NCI-H774 (cell line): ENCODE measurements around the gene GPX8.

Experiments used
- DNase-seq: peaks from one replicate; lab custom pipeline; 2025; lab: John Stamatoyannopoulos, UW

Gene GPX8, protein sequence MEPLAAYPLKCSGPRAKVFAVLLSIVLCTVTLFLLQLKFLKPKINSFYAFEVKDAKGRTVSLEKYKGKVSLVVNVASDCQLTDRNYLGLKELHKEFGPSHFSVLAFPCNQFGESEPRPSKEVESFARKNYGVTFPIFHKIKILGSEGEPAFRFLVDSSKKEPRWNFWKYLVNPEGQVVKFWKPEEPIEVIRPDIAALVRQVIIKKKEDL

DNA sequence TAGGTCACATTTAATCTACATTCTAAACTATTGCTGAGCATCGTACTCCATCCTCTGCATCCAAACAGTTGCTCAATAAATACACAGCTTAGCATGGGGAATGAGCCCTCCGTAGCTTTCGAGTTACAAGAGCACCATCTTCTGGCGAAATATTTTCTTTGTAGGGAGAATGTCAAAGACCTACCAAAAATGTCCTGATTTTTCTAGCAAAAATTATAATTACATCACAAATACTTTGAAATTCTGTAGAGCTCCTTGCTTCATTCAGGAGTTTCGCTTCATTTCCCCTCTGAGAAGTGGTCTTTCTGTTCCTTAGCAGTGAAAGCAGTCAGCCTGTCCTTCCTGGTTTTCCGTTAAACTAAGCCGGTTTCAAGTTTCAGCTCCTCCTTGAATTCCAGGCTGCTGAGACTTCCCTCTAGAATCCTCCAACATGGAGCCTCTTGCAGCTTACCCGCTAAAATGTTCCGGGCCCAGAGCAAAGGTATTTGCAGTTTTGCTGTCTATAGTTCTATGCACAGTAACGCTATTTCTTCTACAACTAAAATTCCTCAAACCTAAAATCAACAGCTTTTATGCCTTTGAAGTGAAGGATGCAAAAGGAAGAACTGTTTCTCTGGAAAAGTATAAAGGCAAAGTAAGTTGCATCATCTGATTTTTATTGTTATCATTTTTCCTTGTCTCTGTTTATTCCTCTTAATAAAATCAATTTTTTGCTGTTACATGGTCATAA, at the start of gene GPX8:
Gene GPX8 (plus strand): TSS at position 409 of the 730 bp plus-strand sequence. CDS start 22 bp downstream, at position 431.
- peak; percentile 27 for DNase-seq

DNA sequence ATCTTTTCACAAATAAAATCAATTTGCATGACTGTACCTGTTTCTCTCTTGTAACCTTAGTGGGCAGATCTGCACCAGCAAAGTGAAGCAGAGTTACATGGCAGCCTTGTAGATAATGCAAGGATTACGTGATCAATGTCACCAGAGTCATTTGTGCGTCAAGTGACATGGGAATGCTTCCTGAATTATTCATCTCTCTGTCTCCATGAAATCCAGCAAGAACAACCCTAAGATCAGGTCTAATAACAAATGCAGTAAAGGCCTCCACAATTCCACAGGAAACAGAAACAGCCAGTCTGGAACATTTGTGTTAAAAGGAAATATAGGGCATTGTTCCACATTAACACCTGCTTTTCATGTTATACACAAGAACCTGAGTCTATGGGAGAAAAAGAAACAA, 49.8 kb upstream of the GPX8 start:
- no peak for DNase-seq

DNA sequence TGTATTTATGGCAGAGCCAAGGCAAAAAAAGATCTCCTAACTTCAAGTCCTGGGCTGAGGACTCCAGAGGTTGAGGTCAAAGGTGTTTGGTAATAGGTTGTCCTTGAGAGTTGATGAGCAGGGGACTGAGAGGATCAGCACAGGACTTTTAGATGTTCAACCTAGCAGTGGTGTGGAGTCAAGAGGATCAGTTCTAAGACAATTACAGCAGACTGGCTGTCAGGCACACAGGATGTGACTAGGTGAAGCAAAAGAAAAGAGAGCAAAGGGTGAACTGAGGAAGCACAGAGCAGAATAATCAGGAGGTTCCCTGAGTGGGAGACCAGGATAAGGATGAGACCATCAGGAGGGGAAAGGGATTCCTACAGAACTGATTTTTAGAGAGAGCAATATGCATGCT, 46.6 kb upstream of the GPX8 start:
- DNase-seq = no peak

DNA sequence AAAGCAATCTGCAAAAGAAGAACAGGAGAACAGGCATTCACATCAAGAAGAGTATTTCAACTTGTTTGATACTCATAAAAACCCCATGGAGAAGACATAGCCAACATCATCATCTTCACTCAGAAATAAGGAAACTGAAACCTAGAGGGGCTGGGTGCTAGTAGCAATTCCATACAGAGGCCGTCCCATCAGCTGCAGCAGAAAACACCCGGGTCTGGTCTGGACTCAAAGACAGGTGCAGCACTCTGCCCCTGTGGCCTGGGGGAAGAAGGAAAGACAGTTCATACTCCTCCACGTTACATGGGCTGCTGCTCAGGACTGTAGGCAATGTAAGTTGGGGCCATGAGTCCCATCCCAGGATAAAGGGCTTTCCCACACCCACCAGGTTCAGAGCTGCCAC, 45.9 kb upstream of the GPX8 start:
- no peak for DNase-seq

DNA sequence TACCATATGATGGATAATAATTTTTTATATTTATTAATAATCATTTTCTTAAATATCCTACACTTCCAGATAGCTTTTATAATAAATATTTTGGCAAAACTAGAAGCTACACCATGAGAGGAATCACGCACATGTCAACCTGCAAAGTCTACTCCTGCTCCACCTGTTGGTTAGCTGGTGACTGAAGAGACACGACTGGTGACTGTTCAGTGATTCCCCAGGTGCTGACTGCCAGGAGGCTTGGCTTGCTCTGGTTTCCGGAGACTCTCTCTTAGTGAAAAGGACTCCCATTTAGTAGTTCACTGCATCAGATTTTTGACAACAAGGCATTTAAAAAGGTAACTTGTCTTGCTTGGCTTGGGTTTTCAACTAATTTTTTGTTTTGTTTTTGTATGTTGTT, 36.6 kb upstream of the GPX8 start:
- DNase-seq = no peak

DNA sequence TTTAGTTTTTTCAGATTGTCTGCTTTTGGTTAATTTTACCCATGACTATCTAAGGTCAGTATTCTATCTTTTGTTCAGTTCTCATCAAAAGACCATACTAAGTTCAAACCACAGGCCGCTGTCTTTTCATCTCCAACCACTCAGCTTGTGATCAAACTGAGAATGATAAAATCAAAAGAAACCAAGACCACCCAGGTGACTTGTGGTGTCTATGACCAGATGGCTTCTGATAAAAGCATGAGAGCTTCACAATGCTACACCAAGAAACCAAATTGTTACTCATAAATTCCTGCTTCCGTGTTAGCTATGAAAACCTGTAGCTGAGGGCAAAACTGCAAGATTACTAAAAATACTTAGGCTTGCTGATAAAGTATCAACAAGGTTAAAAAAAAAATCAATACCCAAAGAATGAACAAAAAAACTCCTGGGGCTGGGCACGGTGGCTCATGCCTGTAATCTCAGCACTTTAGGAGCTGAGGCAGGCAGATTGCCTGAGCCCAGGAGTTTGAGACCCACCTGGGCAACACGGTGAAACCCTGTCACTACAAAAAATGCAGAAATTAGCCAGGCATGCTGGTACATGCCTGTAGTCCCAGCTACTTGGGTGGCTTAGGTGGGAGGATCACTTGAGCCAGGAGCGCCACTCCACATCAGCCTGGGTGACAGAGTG, 25.8 kb upstream of the GPX8 start:
- no peak for DNase-seq

DNA sequence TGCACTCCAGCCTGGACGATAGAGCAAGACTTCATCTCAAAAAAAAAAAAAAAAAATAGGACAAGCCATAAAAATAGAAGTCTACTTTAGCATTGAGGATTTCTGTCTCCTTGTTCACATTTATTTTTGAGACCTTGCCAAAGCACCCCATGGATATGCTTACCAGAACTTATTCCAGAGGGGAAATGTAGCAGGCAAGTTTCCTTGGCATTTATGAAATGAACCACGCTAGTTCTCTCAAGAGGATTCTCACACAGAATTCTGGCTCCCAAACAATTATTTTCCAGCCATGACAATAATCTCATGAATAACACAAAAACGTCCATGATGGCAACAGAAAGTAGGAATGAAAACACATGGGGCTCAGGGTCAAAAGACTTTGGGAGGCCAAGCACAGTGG, 23.4 kb upstream of the GPX8 start:
- DNase-seq = no peak

DNA sequence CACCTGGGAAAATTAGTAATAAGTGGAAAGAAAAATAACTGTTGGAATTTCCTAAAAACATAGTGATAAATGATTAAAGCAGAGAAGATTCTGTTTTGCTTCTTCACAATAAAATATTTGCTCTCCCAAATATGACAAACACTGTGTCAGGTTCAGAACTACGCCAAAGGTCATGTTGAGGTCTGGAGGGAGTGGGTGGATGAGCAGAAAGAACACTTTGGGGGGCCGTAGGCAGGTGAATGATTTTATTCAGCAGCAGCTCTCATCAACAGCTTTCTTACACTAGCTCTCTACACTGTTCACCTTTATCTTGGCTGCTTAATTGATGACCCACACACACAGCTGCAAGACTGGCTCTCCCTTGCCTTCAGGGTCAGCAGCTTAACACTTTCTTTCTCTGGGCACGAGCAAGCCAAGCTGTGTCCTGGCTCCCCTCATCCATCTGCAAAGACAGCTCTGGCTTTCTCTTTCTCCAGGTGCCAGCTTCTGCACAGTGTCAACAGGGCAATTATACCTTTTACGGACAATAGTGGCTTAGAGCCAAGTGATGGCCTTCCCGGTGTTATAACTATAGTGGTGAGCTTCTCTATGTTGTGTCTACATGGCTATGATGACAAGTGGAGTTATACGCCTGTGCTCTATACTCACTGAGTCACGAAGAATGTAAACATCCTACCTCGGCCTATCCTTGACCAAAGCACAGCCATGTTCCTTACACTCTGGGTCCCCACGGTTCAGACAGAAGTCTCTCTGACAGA, 18.9 kb upstream of the GPX8 start:
- DNase-seq = peak; percentile 8

DNA sequence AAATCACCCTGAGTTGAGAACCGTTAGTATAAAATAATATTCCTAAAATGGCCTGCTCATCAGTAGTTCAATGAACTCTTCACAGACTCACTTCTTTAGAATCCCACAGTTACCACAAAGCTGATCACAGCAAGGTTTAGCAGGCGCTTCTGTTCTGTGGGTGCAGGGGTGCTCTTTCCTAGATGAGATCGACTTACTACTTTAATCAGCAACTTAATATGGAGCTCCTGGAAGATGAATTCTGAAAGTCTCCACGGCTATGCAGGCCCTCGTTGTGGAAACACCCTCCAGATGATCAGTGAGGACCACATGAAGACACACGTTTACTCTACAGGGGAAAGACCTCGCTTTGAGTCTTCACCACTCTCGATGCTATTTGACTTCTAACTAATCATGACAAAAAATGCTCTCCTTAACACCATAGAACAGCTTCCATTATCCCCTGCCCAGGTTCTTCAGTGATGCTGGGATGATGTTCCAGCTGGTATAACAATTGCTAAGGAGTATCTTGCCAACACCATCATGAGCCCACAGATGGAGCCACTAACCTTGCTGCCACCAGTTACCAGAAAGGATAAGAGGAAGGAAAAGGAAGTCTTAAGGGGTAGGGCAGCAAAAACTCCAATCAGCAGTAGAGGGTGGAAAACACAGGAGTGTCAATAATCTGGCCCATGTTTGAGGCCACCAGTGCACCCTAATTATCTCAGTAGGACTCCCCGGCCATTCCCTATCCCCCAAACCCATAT, 17.9 kb upstream of the GPX8 start:
- DNase-seq = no peak

DNA sequence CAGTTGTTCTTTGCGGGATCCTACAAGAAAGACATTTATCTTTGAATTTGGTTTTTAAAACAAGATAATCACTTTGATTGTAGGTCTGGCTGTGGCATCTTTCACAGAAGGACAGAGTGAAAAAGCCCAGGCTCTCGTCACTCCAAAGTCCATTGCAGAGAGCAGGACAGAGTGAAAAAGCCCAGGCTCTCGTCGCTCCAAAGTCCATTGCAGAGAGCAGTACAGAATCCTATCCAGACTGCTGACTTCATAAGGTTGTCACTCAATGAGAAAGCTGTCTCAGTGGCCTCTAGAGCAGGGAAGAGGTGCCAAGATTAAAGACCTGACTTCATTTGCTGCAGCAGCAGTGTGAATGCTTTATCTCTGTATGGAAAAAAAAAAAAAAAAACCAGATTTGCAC, 16.3 kb upstream of the GPX8 start:
- DNase-seq = no peak

DNA sequence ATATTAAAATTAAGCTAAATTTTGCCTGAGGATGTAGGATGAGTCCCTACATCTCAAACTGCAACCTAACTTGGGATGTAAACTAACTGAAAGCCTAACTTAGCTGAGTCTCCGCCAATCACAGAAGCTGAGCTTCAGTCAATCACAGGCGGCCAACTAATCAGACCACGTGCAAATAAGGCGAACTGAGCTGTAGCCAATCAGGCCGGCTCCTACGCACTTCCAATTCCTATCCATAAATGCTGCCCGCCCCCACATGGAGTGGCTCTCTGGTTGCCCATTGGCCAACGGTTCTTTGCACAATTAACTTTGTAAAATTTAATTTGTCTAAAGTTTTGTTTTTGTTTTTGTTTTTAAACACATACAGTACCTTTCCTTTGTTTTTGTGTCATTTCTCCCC, 13.9 kb upstream of the GPX8 start:
- no peak for DNase-seq

DNA sequence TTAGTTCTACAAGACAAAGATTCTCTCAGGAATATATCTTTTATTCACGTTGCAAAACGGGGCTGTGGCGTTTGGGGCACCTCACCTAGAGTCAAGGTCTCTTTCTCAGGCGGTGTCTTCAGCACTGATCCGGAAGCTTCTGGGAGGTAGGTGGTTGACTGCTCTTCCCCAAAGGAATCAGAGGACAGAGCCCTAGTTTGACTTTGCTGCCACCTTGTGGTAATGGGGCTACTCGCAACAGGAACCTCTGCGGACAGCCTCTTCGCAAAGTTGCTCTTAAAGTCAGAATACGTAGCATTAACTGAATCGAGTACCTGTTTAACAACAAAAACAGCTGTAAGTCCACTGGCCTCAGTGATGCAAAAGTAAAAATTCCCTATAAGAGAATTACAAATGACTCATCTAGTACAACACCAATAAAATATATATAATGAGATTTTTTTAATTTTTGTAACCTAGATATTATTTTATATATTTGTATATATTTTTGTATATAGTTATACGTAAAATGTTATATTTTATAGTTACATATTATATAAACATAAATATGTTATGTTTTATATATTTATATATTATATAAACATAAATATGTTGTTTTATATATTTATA, 13.3 kb upstream of the GPX8 start:
- peak; percentile 74 for DNase-seq

DNA sequence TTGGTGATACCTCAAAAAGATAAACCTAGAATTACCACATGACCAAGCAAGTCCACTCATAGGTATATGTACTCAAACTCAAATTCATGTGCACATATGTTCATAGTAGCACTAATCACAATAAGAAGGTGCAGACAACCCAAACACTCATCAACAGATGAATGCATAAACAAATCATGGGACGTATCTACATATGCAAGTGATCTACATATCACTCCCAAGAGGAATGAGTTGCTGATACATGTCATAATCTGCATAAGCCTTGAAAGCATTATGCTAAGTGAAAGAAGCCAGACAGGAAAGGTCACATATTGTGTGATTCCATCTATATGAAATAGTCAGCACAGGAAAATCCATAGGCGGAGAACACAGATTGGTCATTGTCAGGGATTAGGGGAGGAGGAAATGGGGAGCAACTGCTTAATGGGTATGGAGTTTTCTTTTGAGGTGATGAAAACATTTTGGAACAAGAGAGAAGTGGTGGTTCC, 10.6 kb upstream of the GPX8 start:
- no peak for DNase-seq

DNA sequence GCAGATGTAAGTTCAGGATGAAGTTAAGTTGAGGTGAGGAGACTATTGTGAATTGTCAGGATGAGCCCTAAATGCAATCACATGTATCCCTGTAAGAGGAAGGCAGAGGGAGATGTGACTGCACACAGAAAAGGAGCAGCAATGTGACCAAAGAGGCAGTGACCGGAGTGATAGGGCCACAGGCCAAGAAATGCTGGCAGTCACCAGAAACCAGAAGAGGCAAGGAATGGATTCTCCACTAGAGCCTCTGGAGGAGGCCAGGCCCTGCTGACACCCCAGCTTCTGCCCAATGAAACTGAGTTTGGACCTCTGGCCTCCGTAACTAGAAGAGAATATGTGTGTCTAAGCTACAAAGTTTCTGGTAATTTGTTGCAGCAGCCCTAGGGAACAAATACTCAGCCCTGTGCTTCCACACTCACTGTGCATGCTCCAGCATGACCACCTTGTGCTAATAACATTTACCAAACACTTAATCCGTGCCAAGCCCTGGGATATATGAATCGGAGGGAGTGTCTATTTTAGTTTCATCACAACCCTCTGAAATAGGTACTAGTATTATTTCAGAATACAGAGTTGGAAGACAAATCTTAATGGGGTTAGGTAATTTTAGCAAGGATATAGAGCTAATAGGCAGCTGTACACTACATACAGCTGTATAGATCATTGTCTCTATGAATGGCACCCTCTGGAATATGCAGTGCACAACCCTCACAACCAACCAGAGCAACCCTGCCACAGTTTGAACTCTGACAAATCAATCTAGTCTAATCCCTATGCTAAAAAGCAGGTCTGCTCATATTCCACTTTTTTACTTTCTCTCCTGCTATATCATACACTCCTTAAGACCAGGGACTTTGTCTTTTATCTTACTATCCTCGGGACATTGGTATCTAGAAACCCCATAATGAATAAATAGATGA, 7.8 kb upstream of the GPX8 start:
- DNase-seq = peak; percentile 23

DNA sequence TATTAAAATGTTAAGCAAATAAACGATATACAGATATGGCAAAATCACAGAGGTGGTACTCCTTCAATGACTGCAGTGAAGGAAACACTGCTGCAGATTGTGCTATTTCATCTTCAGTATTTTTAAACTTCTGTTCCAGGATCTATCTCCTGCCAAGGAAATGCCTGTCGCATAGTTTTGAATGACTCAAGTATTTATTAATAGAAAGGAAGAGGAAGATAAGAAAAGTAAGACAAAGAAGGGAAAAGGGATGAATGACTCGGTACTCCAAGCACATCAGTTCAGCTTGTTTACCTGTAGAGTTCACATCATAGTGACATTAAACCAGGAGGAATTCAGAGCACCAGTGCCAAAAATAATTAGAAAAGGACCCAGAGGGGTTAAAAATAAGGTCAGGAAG, 5.1 kb upstream of the GPX8 start:
- no peak for DNase-seq

DNA sequence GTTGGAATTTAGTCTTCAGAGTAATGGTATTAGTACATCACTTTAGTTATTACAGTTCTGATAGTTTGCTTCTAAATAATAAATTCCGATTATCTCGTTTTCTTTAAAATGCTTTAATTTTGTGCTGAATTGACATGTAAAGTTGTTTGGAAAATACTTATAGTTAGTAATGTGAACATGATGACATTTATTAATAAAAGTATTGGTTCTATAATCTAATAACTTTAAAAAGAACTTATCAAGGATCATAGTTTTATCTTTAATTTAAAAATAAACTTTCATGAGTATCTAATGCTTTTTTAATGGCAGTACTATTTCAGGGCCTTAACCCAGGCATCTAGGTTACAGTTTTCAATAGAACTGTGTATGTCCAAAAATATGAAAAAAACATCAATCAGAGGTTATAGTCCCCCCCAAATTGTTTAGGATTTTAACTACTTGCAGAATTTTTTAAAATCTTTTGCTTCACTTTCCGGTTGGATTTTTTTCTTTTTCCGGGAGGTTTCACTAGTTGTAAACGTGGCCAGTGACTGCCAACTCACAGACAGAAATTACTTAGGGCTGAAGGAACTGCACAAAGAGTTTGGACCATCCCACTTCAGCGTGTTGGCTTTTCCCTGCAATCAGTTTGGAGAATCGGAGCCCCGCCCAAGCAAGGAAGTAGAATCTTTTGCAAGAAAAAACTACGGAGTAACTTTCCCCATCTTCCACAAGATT, 680 bp downstream of the GPX8 start:
- DNase-seq = no peak

DNA sequence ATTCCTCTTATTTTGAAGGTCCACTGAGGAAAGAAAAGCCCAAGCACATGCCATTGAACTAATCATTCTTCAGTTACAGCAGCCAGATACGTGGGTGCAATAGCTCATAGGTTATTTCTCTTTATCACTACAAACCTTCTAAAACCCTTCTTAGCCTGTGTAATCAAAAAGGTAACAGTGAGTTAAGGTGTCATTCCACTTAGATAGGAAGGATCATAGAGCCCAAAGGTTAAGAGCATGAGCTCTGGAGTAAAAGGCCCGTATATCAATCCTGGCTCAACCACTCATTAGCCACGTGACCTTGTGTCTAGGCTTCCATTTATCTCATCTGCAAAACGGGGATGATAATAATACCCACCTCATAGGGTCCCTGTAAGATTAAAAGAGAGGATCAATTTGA, 2.7 kb downstream of the GPX8 start:
- DNase-seq = no peak

DNA sequence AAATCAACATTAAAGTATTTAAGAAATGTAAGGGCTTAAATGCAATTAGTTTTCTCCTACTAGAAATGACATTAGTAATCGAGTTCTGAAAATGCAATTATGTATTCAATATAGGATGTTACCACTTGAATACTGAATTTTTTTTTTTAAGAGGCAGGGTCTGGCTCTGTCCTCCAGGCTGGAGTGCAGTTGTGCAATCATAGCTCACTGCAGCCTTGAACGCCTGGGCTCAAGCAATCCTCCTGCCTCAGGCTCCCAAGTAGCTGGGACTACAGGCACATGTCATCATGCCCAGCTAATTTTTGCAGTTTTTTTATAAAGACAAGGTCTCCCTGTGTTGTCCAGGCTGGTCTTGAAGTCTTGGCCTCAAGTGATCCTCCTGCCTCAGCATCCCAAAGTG, 11.5 kb downstream of the GPX8 start:
- no peak for DNase-seq

DNA sequence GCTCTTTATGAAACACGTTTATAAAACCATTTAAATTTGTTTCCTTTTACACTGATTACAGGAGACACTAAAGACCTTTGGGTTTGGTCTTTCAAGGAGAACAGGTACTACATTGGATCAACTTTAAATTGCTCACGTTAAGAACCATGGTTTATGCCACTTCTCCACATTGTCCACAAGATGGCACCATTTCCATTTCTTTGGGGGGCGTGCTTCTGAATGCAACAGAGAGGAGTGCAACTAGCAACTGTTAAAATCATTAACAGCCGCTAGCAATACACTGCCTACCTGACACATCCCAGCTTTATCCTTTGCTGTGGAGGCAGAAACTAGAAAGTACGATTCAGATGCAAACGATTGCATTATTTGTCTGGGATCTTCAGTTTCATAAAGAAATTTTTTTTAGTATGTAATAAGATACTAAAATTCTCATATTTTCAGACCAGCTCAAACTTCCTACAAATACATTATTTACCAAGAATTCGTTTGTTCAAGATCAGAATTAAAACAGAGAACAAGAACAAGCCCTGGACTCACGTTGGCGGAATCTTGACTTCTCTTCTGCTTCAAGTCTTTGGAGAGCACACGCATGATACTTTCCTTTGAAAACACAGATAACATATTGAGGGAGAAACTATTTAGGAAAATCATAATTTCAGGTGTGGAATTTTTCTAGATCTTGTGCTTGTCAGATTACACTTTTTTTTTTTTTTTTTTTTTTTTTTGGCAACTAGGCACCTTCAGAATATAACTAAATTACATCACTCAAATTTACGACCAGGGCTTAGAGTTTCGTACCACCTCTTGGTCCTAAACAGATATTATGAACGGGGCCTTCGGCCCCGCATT, 12.3 kb downstream of the GPX8 start:
- peak; percentile 82 for DNase-seq
